Liver (tissue), 9 donors: ENCODE results near the gene CWC27. TPM values are rescaled to one million over a fixed set of nuclear protein-coding genes. Genes with fewer than 3 reads are reported as not detected.

Experiments used
- DNase-seq: peaks from one replicate; pipeline ENCODE4 v3.0.0-alpha.2; 2017; ENCODE audit warnings: low spot score
- H3K27ac ChIP-seq, 2 donors: one replicate each; pipeline ENCODE4 v1.7.0; 2013; ENCODE audit warnings: inconsistent platforms in 2 of 2, low read length in 2 of 2, control low read depth in 1 of 2, low read depth in 1 of 2, mild to moderate bottlenecking in 1 of 2
- H3K27me3 ChIP-seq, 4 donors: one replicate each; pipeline versions ENCODE4 v1.6.1 to v1.7.0; 2013; ENCODE audit warnings: low read length in 3 of 4, inconsistent platforms in 1 of 4, mild to moderate bottlenecking in 1 of 4, moderate library complexity in 1 of 4; ENCODE audit not compliant: control insufficient read depth in 4 of 4, insufficient read depth in 4 of 4
- H3K36me3 ChIP-seq, 4 donors: one replicate each; pipeline versions ENCODE4 v1.6.1 to v1.7.0; 2013; ENCODE audit warnings: low read length in 3 of 4, mild to moderate bottlenecking in 3 of 4, low read depth in 1 of 4, moderate library complexity in 1 of 4; ENCODE audit not compliant: control insufficient read depth in 4 of 4, insufficient read depth in 3 of 4
- H3K4me1 ChIP-seq, 4 donors: one replicate each; pipeline versions ENCODE4 v1.6.1 to v1.7.0; 2013; ENCODE audit warnings: low read length in 3 of 4, mild to moderate bottlenecking in 3 of 4, moderate library complexity in 1 of 4; ENCODE audit not compliant: control insufficient read depth in 4 of 4, insufficient read depth in 4 of 4
- H3K4me3 ChIP-seq, 3 donors: one replicate each; pipeline versions ENCODE4 v1.6.1 to v1.7.0; 2013; ENCODE audit warnings: low read length in 3 of 3, control low read depth in 1 of 3, low read depth in 1 of 3, mild to moderate bottlenecking in 1 of 3
- H3K9ac ChIP-seq, 2 donors: one replicate each; pipeline ENCODE4 v1.7.0; 2013; ENCODE audit warnings: low read length in 2 of 2, mild to moderate bottlenecking in 2 of 2, moderate library complexity in 2 of 2, control low read depth in 1 of 2, low read depth in 1 of 2
- H3K9me3 ChIP-seq, 4 donors: one replicate each; pipeline versions ENCODE4 v1.6.1 to v1.7.0; 2013; ENCODE audit warnings: low read length in 3 of 4; ENCODE audit not compliant: control insufficient read depth in 4 of 4
- EGR1 ChIP-seq, 2 donors: IDR thresholded peaks; 2 replicates each; pipeline ENCODE4 v1.6.1; 2016 to 2018; ENCODE audit warnings: antibody characterized with exemption in 2 of 2, low read depth in 2 of 2
- FOXA1 ChIP-seq: IDR thresholded peaks from 2 replicates; pipeline ENCODE4 v1.6.1; 2016; ENCODE audit warnings: antibody characterized with exemption
- FOXA2 ChIP-seq: IDR thresholded peaks from 2 replicates; pipeline ENCODE4 v1.6.1; 2016; ENCODE audit warnings: antibody characterized with exemption
- GABPA ChIP-seq, 2 donors: IDR thresholded peaks in 1 of 2; conservative IDR thresholded peaks in 1 of 2; 2 replicates each; pipeline ENCODE4 v1.6.1; 2016; ENCODE audit warnings: antibody characterized with exemption in 2 of 2, mild to moderate bottlenecking in 1 of 2, moderate library complexity in 1 of 2
- HNF4A ChIP-seq, 2 donors: conservative IDR thresholded peaks; 2 replicates each; pipeline ENCODE4 v1.6.1; 2016; ENCODE audit warnings: antibody characterized with exemption in 2 of 2, mild to moderate bottlenecking in 2 of 2
- HNF4G ChIP-seq: IDR thresholded peaks from 2 replicates; pipeline ENCODE4 v1.6.1; 2016; ENCODE audit warnings: antibody characterized with exemption
- JUND ChIP-seq, 2 donors: IDR thresholded peaks; 2 replicates each; pipeline ENCODE4 v1.6.1; 2016; ENCODE audit warnings: antibody characterized with exemption in 2 of 2
- NR2F2 ChIP-seq: IDR thresholded peaks from 2 replicates; pipeline ENCODE4 v1.6.1; 2016; ENCODE audit warnings: antibody characterized with exemption
- RAD21 ChIP-seq, 2 donors: IDR thresholded peaks; 2 replicates each; pipeline ENCODE4 v1.6.1; 2016; ENCODE audit warnings: antibody characterized with exemption in 2 of 2, mild to moderate bottlenecking in 2 of 2
- RXRA ChIP-seq, 2 donors: IDR thresholded peaks; 2 replicates each; pipeline ENCODE4 v1.6.1; 2017 to 2018; ENCODE audit warnings: antibody characterized with exemption in 2 of 2, mild to moderate bottlenecking in 1 of 2
- SP1 ChIP-seq: IDR thresholded peaks from 2 replicates; pipeline ENCODE4 v1.6.1; 2018; ENCODE audit warnings: antibody characterized with exemption, mild to moderate bottlenecking
- TAF1 ChIP-seq: conservative IDR thresholded peaks from 2 replicates; pipeline ENCODE4 v1.6.1; 2016; ENCODE audit warnings: antibody characterized with exemption, mild to moderate bottlenecking
- YY1 ChIP-seq: IDR thresholded peaks from 2 replicates; pipeline ENCODE4 v1.6.1; 2016; ENCODE audit warnings: antibody characterized with exemption, mild to moderate bottlenecking
- WGBS: extraction: QIAGEN DNeasy Blood & Tissue Kit; methylation state at CpG from one replicate; pipeline ENCODE4 v1.1.7; 2013; 5-methylcytosine and 5-hydroxymethylcytosine counted together
- polyA plus RNA-seq, 2 donors: library from polyadenylated mRNA; stranded (reverse) in 1 of 2; unstranded in 1 of 2; fragments of 200-250 nt in 1 of 2; fragments of >200 nt in 1 of 2; fragmentation: Nextera tagmentation in 1 of 2; extraction: Ambion mirVana in 1 of 2; gene quantifications; one replicate each; pipeline versions ENCODE4 v1.2.1 to v1.2.3, GENCODE V29; 2013 to 2015
- total RNA-seq, 2 donors: library from RNA; depleted of rRNA; stranded (reverse); fragments of >200 nt; gene quantifications; one replicate each; pipeline ENCODE4 v1.2.3, GENCODE V29; 2014
- TF ChIP-seq, protein P1 (sequence below): IDR thresholded peaks from 2 replicates; pipeline ENCODE4 v1.6.1; 2016; ENCODE audit warnings: antibody characterized with exemption
- TF ChIP-seq, protein P2 (sequence below): IDR thresholded peaks from 2 replicates; pipeline ENCODE4 v1.6.1; 2016; ENCODE audit warnings: antibody characterized with exemption
- TF ChIP-seq, protein P3 (sequence below): IDR thresholded peaks from 2 replicates; pipeline ENCODE4 v1.6.1; 2016; ENCODE audit warnings: antibody characterized with exemption
- TF ChIP-seq, protein P4 (sequence below): fragments of 150-350 bp; IDR thresholded peaks from 2 replicates; pipeline ENCODE4 v1.5.1; 2017; ENCODE audit warnings: improper control_type of control experiment, low read depth, low read length; ENCODE audit not compliant: missing input control
- donor health status: healthy.
- donor health status: healthy.
- donor health status: healthy.
- donor health status: healthy.
- donor health status: healthy.

The CWC27 gene
- total and polyA plus RNA-seq, 4 donors = 3.9 to 9.8 (median 6.0) TPM

DNA sequence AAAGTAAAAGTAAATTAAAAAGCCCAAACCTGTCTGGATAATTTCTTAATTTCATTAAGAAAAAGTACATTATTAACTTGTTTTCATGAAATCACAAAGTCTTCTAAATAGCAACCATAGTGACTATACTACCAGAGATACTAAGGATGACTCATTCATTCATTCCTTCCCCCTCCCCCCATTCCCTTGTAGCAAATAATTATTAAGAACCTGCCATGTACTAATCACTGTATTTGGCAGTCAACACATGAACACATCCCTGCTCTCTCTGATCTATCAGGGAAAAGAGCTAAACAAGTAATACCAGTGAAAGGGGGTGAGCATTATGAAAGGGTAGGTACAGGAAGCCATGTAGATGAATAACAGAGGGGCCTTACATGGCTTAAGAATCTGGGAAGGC lies 203.9 kb downstream of the CWC27 start:
- H3K4me1 ChIP-seq = no peaks in the 10 kb centered on the region
- H3K9ac ChIP-seq = no peak overlapping the region
- no peaks in the 10 kb centered on the region for H3K27me3 ChIP-seq
- TF ChIP-seq NR2F2 = no peak
- no peak for TF ChIP-seq TAF1
- no peak for TF ChIP-seq SP1
- TF ChIP-seq JUND (IDR thresholded peaks at IDR 0.05) = no peak
- TF ChIP-seq GABPA (IDR thresholded peaks at IDR 0.05 in 1 of 2, conservative IDR thresholded peaks at IDR 0.05 in 1 of 2) = no peak
- TF ChIP-seq, protein P1, sequence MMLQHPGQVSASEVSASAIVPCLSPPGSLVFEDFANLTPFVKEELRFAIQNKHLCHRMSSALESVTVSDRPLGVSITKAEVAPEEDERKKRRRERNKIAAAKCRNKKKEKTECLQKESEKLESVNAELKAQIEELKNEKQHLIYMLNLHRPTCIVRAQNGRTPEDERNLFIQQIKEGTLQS = no peak
- no peak for TF ChIP-seq HNF4G
- TF ChIP-seq FOXA1 = no peak
- TF ChIP-seq EGR1 (IDR thresholded peaks at IDR 0.05; ENCODE audit: low read depth in 2 of 2) = no peak
- no peak for DNase-seq
- H3K27ac ChIP-seq = no peak overlapping the region
- H3K36me3 ChIP-seq = peaks cover 0 to 4% (median 0%) of the 10 kb centered on the region in 4 donors
- no peak overlapping the region for H3K4me3 ChIP-seq
- no peaks in the 10 kb centered on the region for H3K9me3 ChIP-seq

DNA sequence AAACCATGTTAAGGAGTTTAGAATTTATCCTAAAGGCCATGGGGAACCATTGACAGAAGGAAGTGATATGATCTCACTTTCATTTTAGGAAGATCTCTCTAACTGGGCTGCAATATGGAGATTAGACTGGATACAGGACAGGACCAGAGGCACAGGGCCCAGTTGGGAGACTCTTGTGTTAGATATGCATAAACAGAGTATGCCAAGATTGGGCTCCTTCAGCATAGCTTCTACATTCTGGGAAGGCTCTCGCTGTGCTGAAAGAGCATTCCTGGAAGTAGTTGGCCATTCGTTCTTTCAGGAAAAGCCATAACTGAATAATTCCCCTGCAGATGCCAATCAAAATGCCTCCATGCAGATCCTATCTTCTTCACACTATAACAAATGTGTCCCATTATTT lies 204.5 kb downstream of the CWC27 start:
- Histone ChIP-seq H3K27ac (no peak overlapping the region), H3K36me3 (peaks cover 0 to 4% (median 0%) of the 10 kb centered on the region in 4 donors), H3K9ac (no peak overlapping the region), H3K27me3 (no peaks in the 10 kb centered on the region), H3K9me3 (no peaks in the 10 kb centered on the region), H3K4me1 (no peaks in the 10 kb centered on the region), H3K4me3 (no peak overlapping the region)
- TF ChIP-seq FOXA2 (no peak), YY1 (no peak), RAD21 (IDR thresholded peaks at IDR 0.05) (no peak), RXRA (IDR thresholded peaks at IDR 0.05) (no peak)
- 83% methylated on average over 2 of the region's 2 CpGs for WGBS
- DNase-seq = no peak

DNA sequence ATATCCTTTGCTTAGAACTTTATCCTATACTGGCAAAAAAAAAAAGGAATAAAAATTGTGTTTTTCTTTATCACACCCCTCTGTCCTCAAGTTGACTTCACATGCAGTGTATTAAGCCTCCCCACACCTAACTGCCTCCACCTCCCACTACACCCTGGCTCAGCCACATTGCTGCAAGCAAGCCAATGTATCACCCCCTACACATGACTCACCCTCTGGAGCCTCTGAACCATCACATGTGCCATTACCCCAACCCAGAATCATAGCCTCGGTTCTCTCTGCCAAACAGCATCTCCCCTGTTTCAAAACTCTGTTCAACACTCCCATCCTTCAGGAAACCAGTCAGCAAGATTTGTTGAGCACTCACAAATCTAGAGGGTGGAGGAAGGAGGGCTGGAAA lies 209.0 kb downstream of the CWC27 start:
- Histone ChIP-seq H3K27ac (no peak overlapping the region), H3K27me3 (no peaks in the 10 kb centered on the region), H3K4me3 (no peak overlapping the region), H3K9me3 (no peaks in the 10 kb centered on the region), H3K36me3 (peaks cover 0 to 4% (median 0%) of the 10 kb centered on the region in 4 donors), H3K9ac (no peak overlapping the region), H3K4me1 (no peaks in the 10 kb centered on the region)
- 84% methylated on average over 1 of the region's 1 CpG for WGBS
- TF ChIP-seq GABPA (IDR thresholded peaks at IDR 0.05 in 1 of 2, conservative IDR thresholded peaks at IDR 0.05 in 1 of 2) = no peak
- TF ChIP-seq YY1 = no peak
- TF ChIP-seq JUND (IDR thresholded peaks at IDR 0.05) = no peak
- TF ChIP-seq TAF1 = no peak
- no peak for TF ChIP-seq FOXA2
- no peak for TF ChIP-seq NR2F2
- TF ChIP-seq, protein P2, sequence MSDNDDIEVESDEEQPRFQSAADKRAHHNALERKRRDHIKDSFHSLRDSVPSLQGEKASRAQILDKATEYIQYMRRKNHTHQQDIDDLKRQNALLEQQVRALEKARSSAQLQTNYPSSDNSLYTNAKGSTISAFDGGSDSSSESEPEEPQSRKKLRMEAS = no peak
- TF ChIP-seq FOXA1 = no peak
- no peak for TF ChIP-seq SP1
- TF ChIP-seq, protein P3, sequence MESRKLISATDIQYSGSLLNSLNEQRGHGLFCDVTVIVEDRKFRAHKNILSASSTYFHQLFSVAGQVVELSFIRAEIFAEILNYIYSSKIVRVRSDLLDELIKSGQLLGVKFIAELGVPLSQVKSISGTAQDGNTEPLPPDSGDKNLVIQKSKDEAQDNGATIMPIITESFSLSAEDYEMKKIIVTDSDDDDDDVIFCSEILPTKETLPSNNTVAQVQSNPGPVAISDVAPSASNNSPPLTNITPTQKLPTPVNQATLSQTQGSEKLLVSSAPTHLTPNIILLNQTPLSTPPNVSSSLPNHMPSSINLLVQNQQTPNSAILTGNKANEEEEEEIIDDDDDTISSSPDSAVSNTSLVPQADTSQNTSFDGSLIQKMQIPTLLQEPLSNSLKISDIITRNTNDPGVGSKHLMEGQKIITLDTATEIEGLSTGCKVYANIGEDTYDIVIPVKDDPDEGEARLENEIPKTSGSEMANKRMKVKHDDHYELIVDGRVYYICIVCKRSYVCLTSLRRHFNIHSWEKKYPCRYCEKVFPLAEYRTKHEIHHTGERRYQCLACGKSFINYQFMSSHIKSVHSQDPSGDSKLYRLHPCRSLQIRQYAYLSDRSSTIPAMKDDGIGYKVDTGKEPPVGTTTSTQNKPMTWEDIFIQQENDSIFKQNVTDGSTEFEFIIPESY = no peak
- TF ChIP-seq, protein P4, sequence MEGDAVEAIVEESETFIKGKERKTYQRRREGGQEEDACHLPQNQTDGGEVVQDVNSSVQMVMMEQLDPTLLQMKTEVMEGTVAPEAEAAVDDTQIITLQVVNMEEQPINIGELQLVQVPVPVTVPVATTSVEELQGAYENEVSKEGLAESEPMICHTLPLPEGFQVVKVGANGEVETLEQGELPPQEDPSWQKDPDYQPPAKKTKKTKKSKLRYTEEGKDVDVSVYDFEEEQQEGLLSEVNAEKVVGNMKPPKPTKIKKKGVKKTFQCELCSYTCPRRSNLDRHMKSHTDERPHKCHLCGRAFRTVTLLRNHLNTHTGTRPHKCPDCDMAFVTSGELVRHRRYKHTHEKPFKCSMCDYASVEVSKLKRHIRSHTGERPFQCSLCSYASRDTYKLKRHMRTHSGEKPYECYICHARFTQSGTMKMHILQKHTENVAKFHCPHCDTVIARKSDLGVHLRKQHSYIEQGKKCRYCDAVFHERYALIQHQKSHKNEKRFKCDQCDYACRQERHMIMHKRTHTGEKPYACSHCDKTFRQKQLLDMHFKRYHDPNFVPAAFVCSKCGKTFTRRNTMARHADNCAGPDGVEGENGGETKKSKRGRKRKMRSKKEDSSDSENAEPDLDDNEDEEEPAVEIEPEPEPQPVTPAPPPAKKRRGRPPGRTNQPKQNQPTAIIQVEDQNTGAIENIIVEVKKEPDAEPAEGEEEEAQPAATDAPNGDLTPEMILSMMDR = no peak
- TF ChIP-seq EGR1 (IDR thresholded peaks at IDR 0.05; ENCODE audit: low read depth in 2 of 2) = no peak
- TF ChIP-seq HNF4A (conservative IDR thresholded peaks at IDR 0.05) = no peak
- no peak for TF ChIP-seq RAD21 (IDR thresholded peaks at IDR 0.05)
- DNase-seq = no peak
